Gastroesophageal sphincter (tissue), 4 donors: ENCODE results near the gene CARD14. TPM values are rescaled to one million over a fixed set of nuclear protein-coding genes. Genes with fewer than 3 reads are reported as not detected.
"Not testable (repeated sequence)": the region's sequence is repeated elsewhere in the genome, so short reads cannot be mapped to it uniquely, and the experiment has no call there.

Source experiments
- ATAC-seq: fragments of 150-250 bp; one replicate; pipeline ENCODE4 v1.9.1; 2016; ENCODE audit warnings: mild to moderate bottlenecking, moderate library complexity
- H3K27ac ChIP-seq, 4 donors: fragments of 200-600 bp; sonication (generic) in 3 of 4; 1 replicate in 3 of 4; 2 replicates in 1 of 4; pipeline ENCODE4 v1.5.1; 2016 to 2019
- H3K27me3 ChIP-seq: fragments of 200-600 bp; sonication (generic); one replicate; pipeline ENCODE4 v1.5.1; 2019
- H3K36me3 ChIP-seq, 2 donors: fragments of 200-600 bp; sonication (generic); one replicate each; pipeline ENCODE4 v1.5.1; 2019; ENCODE audit warnings: control low read depth in 1 of 2
- H3K4me1 ChIP-seq, 3 donors: fragments of 200-600 bp; sonication (generic); 1 replicate in 2 of 3; 2 replicates in 1 of 3; pipeline ENCODE4 v1.5.1; 2016 to 2019; ENCODE audit warnings: control low read depth in 2 of 3
- H3K4me3 ChIP-seq, 2 donors: fragments of 200-600 bp; sonication (generic); one replicate each; pipeline ENCODE4 v1.5.1; 2019; ENCODE audit warnings: mild to moderate bottlenecking in 1 of 2, moderate library complexity in 1 of 2
- H3K9me3 ChIP-seq, 3 donors: fragments of 200-600 bp; sonication (generic); one replicate each; pipeline ENCODE4 v1.5.1; 2017 to 2019; ENCODE audit warnings: control low read depth in 2 of 3
- EP300 ChIP-seq: sonication (generic); formaldehyde crosslinking; IDR thresholded peaks from one replicate; pipeline ENCODE4 v1.6.1; 2017; ENCODE audit warnings: antibody characterized with exemption, mild to moderate bottlenecking
- POLR2A ChIP-seq, 2 donors: fragments of 450-650 bp; IDR thresholded peaks; one replicate each; pipeline ENCODE4 v1.6.1; 2017; ENCODE audit warnings: antibody characterized with exemption in 2 of 2, mild to moderate bottlenecking in 2 of 2, moderate library complexity in 1 of 2
- POLR2AphosphoS5 ChIP-seq: sonication (generic); formaldehyde crosslinking; IDR thresholded peaks from one replicate; pipeline ENCODE4 v1.6.1; 2017; ENCODE audit warnings: antibody characterized with exemption
- WGBS, 2 donors: methylation state at CpG; one replicate each; pipeline ENCODE4 v1.1.5; 2018; ENCODE audit warnings: low coverage in 1 of 2; 5-methylcytosine and 5-hydroxymethylcytosine counted together
- total RNA-seq, 4 donors: library from RNA; depleted of rRNA; stranded (reverse); fragments of >200 nt; gene quantifications; one replicate each; pipeline ENCODE4 v1.1.0, GENCODE V29; 2016
- TF ChIP-seq, protein P1 (sequence below), 4 experiments: fragments of 200-600 bp in 2 of 4; fragments of 450-650 bp in 2 of 4; sonication (generic) in 1 of 4; IDR thresholded peaks; one replicate each; pipeline ENCODE4 v1.5.1; 2017 to 2019; ENCODE audit warnings: antibody characterized with exemption in 4 of 4, mild to moderate bottlenecking in 2 of 4, moderate library complexity in 2 of 4

CARD14 gene
- total RNA-seq, 4 donors from 2014 or later = 0.78 to 0.81 TPM; not detected in 2

DNA sequence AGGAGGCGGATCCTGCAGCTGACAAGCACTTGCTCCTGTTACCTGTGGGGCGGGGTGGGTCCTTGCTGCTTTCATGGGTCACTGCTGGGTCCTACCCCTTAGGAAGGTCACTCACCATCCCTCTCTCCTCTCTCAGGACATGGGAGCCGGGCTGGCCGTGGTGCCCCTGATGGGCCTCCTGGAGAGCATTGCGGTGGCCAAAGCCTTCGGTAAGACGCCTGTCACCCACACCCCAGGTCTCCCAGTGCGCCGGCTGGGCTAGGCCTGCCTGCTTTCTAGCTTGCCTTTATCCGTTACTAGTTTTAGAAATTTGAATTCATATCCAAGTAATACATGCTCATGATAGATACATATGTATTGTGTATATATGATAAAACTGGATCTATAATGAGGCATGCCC is 67.6 kb downstream of the CARD14 start:
- WGBS, 2 donors = 95% methylated on average over 6 of the region's 10 CpGs; no CpG with 5 or more reads in 1 of the 2 donors
- Histone ChIP-seq H3K27ac (no peak overlapping the region), H3K4me3 (no peak overlapping the region), H3K27me3 (no peaks in the 10 kb centered on the region), H3K9me3 (peaks cover 0 to 16% (median 0%) of the 10 kb centered on the region in 3 donors), H3K36me3 (peaks cover 0 to 98% of the 10 kb centered on the region in 2 donors), H3K4me1 (no peaks in the 10 kb centered on the region)
- TF ChIP-seq, protein P1, sequence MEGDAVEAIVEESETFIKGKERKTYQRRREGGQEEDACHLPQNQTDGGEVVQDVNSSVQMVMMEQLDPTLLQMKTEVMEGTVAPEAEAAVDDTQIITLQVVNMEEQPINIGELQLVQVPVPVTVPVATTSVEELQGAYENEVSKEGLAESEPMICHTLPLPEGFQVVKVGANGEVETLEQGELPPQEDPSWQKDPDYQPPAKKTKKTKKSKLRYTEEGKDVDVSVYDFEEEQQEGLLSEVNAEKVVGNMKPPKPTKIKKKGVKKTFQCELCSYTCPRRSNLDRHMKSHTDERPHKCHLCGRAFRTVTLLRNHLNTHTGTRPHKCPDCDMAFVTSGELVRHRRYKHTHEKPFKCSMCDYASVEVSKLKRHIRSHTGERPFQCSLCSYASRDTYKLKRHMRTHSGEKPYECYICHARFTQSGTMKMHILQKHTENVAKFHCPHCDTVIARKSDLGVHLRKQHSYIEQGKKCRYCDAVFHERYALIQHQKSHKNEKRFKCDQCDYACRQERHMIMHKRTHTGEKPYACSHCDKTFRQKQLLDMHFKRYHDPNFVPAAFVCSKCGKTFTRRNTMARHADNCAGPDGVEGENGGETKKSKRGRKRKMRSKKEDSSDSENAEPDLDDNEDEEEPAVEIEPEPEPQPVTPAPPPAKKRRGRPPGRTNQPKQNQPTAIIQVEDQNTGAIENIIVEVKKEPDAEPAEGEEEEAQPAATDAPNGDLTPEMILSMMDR (IDR thresholded peaks at IDR 0.05) = no peak
- TF ChIP-seq EP300 = no peak
- no peak for TF ChIP-seq POLR2AphosphoS5
- no peak for TF ChIP-seq POLR2A (IDR thresholded peaks at IDR 0.05)
- ATAC-seq = no peak

DNA sequence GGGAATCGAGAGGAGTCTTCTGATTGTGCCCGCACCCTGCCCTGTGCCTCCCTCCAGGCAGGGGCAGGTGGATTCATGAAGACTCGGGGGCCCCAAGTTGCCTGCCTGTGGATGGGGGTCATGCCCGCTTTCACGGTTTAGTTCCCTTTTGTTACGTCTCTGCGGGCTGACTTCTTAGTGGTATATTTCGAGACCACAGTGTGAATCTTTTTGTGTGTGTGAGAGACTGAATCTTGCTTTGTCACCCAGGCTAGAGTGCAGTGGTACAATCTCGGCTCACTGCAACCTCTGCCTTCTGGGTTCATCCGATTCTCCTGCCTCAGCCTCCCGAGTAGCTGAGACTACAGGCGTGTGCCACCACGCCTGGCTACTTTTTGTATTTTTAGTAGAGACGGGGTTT is 72.7 kb downstream of the CARD14 start:
- no peaks in the 10 kb centered on the region for H3K9me3 ChIP-seq
- H3K27ac ChIP-seq = no peak overlapping the region
- H3K4me3 ChIP-seq = no peak overlapping the region
- no peak for ATAC-seq
- TF ChIP-seq, protein P1 (IDR thresholded peaks at IDR 0.05) = no peak
- no peak for TF ChIP-seq POLR2AphosphoS5
- TF ChIP-seq EP300 = no peak
- no peak for TF ChIP-seq POLR2A (IDR thresholded peaks at IDR 0.05)
- 70 to 88% methylated on average over 4 to 12 of the region's 14 CpGs for WGBS, 2 donors
- no peaks in the 10 kb centered on the region for H3K4me1 ChIP-seq
- no peaks in the 10 kb centered on the region for H3K27me3 ChIP-seq
- H3K36me3 ChIP-seq = peaks cover 0 to 98% of the 10 kb centered on the region in 2 donors

DNA sequence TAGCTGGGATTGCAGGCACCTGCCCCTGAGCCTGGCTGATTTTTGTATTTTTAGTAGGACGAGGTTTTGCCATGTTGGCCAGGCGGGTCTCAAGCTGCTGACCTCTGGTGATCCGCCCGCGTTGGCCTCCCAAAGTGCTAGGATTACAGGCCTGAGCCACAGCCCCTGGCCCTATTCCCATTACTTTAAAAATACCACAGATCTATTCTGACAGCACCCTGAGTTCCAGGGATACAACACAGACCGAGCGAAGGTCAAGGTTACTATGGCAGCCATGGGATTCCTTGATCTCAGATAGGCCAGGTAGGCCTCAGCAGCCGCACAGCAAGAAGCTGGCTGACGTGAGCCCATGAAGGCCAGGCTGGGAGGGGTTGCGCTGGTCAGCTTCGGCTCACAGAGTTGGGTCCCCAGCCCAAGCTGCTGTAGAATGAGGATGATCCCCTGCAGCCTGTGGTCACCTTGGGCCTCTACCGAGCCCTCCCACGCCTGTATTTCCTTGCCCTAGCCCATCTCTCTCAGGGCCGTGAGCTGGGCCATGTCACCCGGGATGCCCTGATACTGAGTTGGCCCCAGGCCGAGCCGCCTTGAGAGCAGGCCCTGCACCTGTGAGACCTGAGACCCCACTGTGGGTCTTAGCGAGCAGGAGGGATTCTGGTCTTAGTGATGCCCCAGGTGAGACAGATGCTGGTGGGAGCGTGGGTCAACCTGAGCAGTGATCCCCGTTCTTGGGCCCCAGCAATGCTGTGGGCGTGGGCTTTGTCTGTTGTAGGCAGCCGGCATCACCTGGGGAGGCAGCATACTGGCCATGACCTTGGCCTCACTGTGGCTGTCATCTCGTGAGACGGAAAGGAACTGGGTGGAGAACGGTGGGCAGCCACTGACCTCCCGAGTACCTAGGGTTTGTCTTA is 74.0 kb downstream of the CARD14 start:
- peaks cover 0 to 98% of the 10 kb centered on the region in 2 donors for H3K36me3 ChIP-seq
- H3K4me1 ChIP-seq = no peaks in the 10 kb centered on the region
- 98 to 100% methylated on average over 5 to 6 of the region's 26 CpGs for WGBS, 2 donors
- H3K27ac ChIP-seq = no peak overlapping the region
- no peak overlapping the region for H3K4me3 ChIP-seq
- no peaks in the 10 kb centered on the region for H3K27me3 ChIP-seq
- no peaks in the 10 kb centered on the region for H3K9me3 ChIP-seq
- ATAC-seq = no peak
- TF ChIP-seq EP300 (no peak), POLR2A (IDR thresholded peaks at IDR 0.05) (no peak), POLR2AphosphoS5 (no peak)
- TF ChIP-seq, protein P1 (IDR thresholded peaks at IDR 0.05) = no peak

DNA sequence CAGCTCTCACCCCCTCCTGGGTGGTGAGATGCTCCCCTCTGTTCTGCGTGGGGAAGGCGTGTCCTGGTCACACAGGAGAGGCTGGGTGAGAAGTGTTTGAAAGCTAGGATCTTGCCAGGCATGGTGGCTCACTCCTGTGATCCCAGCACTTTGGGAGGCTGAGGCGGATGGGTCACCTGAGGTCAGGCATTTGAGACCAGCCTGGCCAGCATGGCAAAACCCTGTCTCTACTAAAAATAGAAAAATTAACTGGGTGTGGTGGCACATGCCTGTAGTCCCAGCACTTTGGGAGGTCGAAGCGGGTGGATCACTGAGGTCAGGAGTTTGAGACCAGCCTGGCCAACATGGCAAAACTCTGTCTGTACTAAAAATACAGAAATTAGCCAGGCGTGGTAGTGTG is 74.6 kb downstream of the CARD14 start:
- not testable (repeated sequence) for H3K27ac ChIP-seq, H3K9me3 ChIP-seq, H3K27me3 ChIP-seq, ATAC-seq, H3K4me3 ChIP-seq, H3K4me1 ChIP-seq
- WGBS, 2 donors = 87 to 100% methylated on average over 1 to 3 of the region's 6 CpGs
- peaks cover 0 to 100% of the 10 kb centered on the region in 2 donors for H3K36me3 ChIP-seq

DNA sequence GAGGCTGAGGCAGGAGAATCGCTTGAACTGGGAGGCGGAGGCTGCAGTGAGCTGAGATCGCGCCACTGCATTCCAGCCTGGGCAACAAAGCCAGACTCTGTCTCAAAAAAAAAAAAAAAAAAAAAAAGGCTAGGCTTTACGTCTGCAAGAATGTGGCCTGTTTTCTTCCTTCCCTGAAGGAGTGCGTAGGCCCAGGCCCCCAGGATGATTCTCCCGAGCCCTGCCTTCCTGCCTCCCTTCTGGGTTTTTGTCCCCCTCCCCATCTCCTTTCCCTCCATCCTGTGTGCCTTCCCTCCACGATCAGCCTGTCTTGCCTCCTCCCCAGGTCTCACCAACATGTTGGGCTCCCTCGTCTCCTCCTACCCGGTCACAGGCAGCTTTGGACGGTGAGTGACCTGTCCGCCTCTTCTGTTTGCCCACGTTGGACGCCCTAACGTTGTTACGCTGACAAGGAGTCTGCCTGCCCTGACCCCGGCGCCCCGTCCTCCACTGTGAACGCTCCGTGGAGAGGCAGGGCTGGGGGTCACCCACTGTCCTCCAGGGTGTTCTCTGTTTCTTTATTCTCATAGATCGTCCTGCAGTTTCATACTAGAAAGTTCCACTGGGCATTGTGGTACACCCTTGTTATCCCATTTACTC is 75.2 kb downstream of the CARD14 start:
- Histone ChIP-seq H3K4me3 (no peak overlapping the region), H3K4me1 (no peaks in the 10 kb centered on the region), H3K9me3 (no peaks in the 10 kb centered on the region), H3K27me3 (no peaks in the 10 kb centered on the region), H3K36me3 (peaks cover 0 to 100% of the 10 kb centered on the region in 2 donors), H3K27ac (no peak overlapping the region)
- no peak for ATAC-seq
- TF ChIP-seq, protein P1 (IDR thresholded peaks at IDR 0.05) = no peak
- TF ChIP-seq POLR2A (IDR thresholded peaks at IDR 0.05) (no peak), EP300 (no peak), POLR2AphosphoS5 (no peak)
- 86 to 88% methylated on average over 6 to 16 of the region's 22 CpGs for WGBS, 2 donors
